B cell (primary cell): ENCODE data around the gene CORO1C.

Experiments used
- CTCF ChIP-seq: fragments of 200-600 bp; IDR thresholded peaks from one replicate; pipeline ENCODE4 v1.8.0; 2022; ENCODE audit warnings: antibody characterized with exemption, mild to moderate bottlenecking
- EZH2 ChIP-seq: IDR thresholded peaks from 2 replicates; pipeline ENCODE4 v1.6.1; 2012; ENCODE audit warnings: borderline replicate concordance, low read depth, mild to moderate bottlenecking, moderate library complexity, low read length; ENCODE audit not compliant: insufficient read depth, poor library complexity, severe bottlenecking

- TF ChIP-seq CTCF = no peak
- TF ChIP-seq EZH2 = no peak
These were observed 20.5 kb upstream of the CORO1C start for GRCh38 chr12:108751821-108752220.
